Caco-2 (cell line): ENCODE measurements around the gene GRIA1. TPM values are rescaled to one million over a fixed set of nuclear protein-coding genes. Genes with fewer than 3 reads are reported as not detected.

Source experiments
- BruUV-seq: library from RNA; stranded (reverse); fragments of 400-500 nt; replicated peaks from 2 replicates; lab custom pipeline; 2021; lab: Mats Ljungman, UMichigan
- CTCF ChIA-PET: fragments of 300-600 bp; sonication (Branson Sonifier 250); formaldehyde crosslinking; loops from one replicate; lab custom pipeline; 2022; ENCODE audit warnings: antibody characterized with exemption; lab: Charles Lee
- POLR2A ChIA-PET: fragments of 300-600 bp; sonication (Branson Sonifier 250); formaldehyde crosslinking; loops from one replicate; lab custom pipeline; 2022; ENCODE audit warnings: antibody characterized with exemption; lab: Charles Lee
- DNase-seq, 2 experiments: peaks; one replicate each; pipeline versions ENCODE4 v3.0.0 to v3.0.0-alpha.2; 2020 to 2022
- H3K27me3 ChIP-seq: replicated peaks from 2 replicates; pipeline ENCODE4 v1.6.0; 2011; ENCODE audit warnings: low read length; ENCODE audit not compliant: control insufficient read depth, insufficient read depth
- H3K36me3 ChIP-seq: 2 replicates; pipeline ENCODE4 v1.5.1; 2011; ENCODE audit warnings: low read length; ENCODE audit not compliant: control insufficient read depth, insufficient read depth
- H3K4me1 ChIP-seq: fragments of 250-450 bp; sonication (Bioruptor Pico); 2 replicates; pipeline ENCODE4 v1.5.1; 2020; ENCODE audit warnings: mild to moderate bottlenecking
- H3K4me3 ChIP-seq: 2 replicates; pipeline ENCODE4 v1.5.1; 2011; ENCODE audit warnings: low read depth, mild to moderate bottlenecking, control low read depth, low read length
- H3K9me3 ChIP-seq: fragments of 250-450 bp; sonication (Bioruptor Pico); 2 replicates; pipeline ENCODE4 v1.5.1; 2020; ENCODE audit warnings: mild to moderate bottlenecking, moderate library complexity
- H3K27ac Mint-ChIP-seq: one replicate; pipeline ENCODE4 v1.8.0; 2022; ENCODE audit warnings: mixed read lengths; ENCODE audit not compliant: unreplicated experiment
- H3K27me3 Mint-ChIP-seq: one replicate; pipeline ENCODE4 v1.8.0; 2022; ENCODE audit warnings: mixed read lengths; ENCODE audit not compliant: insufficient read depth, unreplicated experiment
- H3K36me3 Mint-ChIP-seq: one replicate; pipeline ENCODE4 v1.8.0; 2022; ENCODE audit warnings: mild to moderate bottlenecking, mixed read lengths; ENCODE audit not compliant: insufficient read depth, unreplicated experiment
- H3K4me1 Mint-ChIP-seq: one replicate; pipeline ENCODE4 v1.8.0; 2022; ENCODE audit warnings: low read depth, mixed read lengths; ENCODE audit not compliant: unreplicated experiment
- H3K4me3 Mint-ChIP-seq: one replicate; pipeline ENCODE4 v1.8.0; 2022; ENCODE audit warnings: mild to moderate bottlenecking, moderate library complexity, mixed read lengths; ENCODE audit not compliant: unreplicated experiment
- H3K9me3 Mint-ChIP-seq: one replicate; pipeline ENCODE4 v1.8.0; 2022; ENCODE audit warnings: mixed read lengths; ENCODE audit not compliant: unreplicated experiment
- CTCF ChIP-seq, 2 experiments: fragments of 200-600 bp in 1 of 2; IDR thresholded peaks; 1 replicate in 1 of 2; 2 replicates in 1 of 2; pipeline versions ENCODE4 v1.5.1 to v1.8.0; 2011 to 2022; ENCODE audit warnings: antibody characterized with exemption in 1 of 2, control low read depth in 1 of 2, inconsistent platforms in 1 of 2, low read depth in 1 of 2, low read length in 1 of 2, mild to moderate bottlenecking in 1 of 2, moderate library complexity in 1 of 2; ENCODE audit not compliant: insufficient read depth in 1 of 2, severe bottlenecking in 1 of 2, unreplicated experiment in 1 of 2
- intact Hi-C: fragments of 100-400 bp; cut with micrococcal nuclease; formaldehyde crosslinking; loops from one replicate; pipeline ENCODE4 v1.10.0; 2022; ENCODE audit not compliant: unreplicated experiment
- total RNA-seq: library from RNA; stranded (reverse); gene quantifications from 2 replicates; pipeline ENCODE4 v1.2.3, GENCODE V29; 2022

Gene GRIA1
- total RNA-seq, 1 experiment from 2014 or later = not detected

GRCh38 chr5:153756540-153756939 lies 266.1 kb downstream of the GRIA1 start:
- no peak overlapping the region for H3K4me3 Mint-ChIP-seq
- no peak for DNase-seq
- intact Hi-C loops = loop anchor here (2.0 kb wide), 1 partner anchor 260 kb away; no protein-coding TSS in a partner anchor
- ChIA-PET POLR2A (no interaction called here), CTCF (no interaction called here)
- Histone ChIP-seq H3K36me3 (no peaks in the 10 kb centered on the region), H3K4me3 (no peak overlapping the region), H3K4me1 (0 out of 2 replicates have a peak, but pooled peaks cover 8% of the 10 kb centered on the region), H3K9me3 (no peaks in the 10 kb centered on the region), H3K27me3 (no peaks in the 10 kb centered on the region; the same call in 1 of the 2 replicates)
- H3K36me3 Mint-ChIP-seq = no peaks in the 10 kb centered on the region
- no peak overlapping the region for H3K27ac Mint-ChIP-seq
- no TSS peak for BruUV-seq
- H3K27me3 Mint-ChIP-seq = peaks cover 3% of the 10 kb centered on the region
- no peaks in the 10 kb centered on the region for H3K4me1 Mint-ChIP-seq
- peak in 1 of 2 experiments; percentile 22 for TF ChIP-seq CTCF (IDR thresholded peaks at IDR 0.05; ENCODE audit: insufficient read depth in 1 of 2, low read depth in 1 of 2, low read length in 1 of 2, severe bottlenecking in 1 of 2, unreplicated experiment in 1 of 2)
- no peaks in the 10 kb centered on the region for H3K9me3 Mint-ChIP-seq

- Mint-ChIP-seq H3K4me1 (no peaks in the 10 kb centered on the region), H3K27ac (no peak overlapping the region)
- CTCF ChIA-PET = no interaction called here
These were observed 275.5 kb downstream of the GRIA1 start for GRCh38 chr5:153765987-153766386.

More at GRCh38 chr5:153765987-153766386, 275.5 kb downstream of the GRIA1 start:
- H3K36me3 Mint-ChIP-seq = no peaks in the 10 kb centered on the region
- no peak overlapping the region for H3K4me3 ChIP-seq
- peaks cover 11% of the 10 kb centered on the region for H3K27me3 Mint-ChIP-seq
- TF ChIP-seq CTCF (IDR thresholded peaks at IDR 0.05; ENCODE audit: insufficient read depth in 1 of 2, low read depth in 1 of 2, low read length in 1 of 2, severe bottlenecking in 1 of 2, unreplicated experiment in 1 of 2) = no peak
- BruUV-seq = no TSS peak
- H3K4me1 ChIP-seq = no peaks in the 10 kb centered on the region
- POLR2A ChIA-PET = no interaction called here
- H3K36me3 ChIP-seq = no peaks in the 10 kb centered on the region
- no peaks in the 10 kb centered on the region for H3K9me3 ChIP-seq
- no peaks in the 10 kb centered on the region for H3K9me3 Mint-ChIP-seq
- no peak overlapping the region for H3K4me3 Mint-ChIP-seq
- DNase-seq = no peak
- no peaks in the 10 kb centered on the region for H3K27me3 ChIP-seq
- intact Hi-C loops = no loop called here
